ENCODE data around the gene REN. TPM values are rescaled to one million over a fixed set of nuclear protein-coding genes. Genes with fewer than 3 reads are reported as not detected.

REN gene
- total RNA-seq, 1 donor from 2014 or later = not detected

DNA sequence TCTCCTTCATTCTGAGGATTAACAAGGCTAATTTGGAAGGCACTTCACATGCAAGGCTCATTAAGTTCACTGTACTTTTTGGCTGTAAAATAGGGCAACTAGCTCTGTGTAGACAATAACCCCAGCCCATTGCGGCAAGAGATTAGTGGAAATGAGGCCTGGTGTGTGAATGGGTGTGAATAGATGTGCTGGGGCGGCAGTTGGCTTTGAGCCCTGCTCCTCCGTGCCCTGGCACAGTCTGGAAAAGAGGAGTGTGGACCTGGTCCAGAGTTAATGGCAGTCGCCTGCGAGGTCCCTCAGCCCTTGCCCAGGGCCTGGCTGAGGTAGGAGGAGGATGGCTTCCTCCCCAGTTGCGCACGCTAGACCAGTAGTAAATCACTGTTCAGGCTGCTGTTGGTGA is 25.3 kb upstream of the REN start:
- no peak for DNase-seq (ENCODE audit: low read depth, low spot score)

DNA sequence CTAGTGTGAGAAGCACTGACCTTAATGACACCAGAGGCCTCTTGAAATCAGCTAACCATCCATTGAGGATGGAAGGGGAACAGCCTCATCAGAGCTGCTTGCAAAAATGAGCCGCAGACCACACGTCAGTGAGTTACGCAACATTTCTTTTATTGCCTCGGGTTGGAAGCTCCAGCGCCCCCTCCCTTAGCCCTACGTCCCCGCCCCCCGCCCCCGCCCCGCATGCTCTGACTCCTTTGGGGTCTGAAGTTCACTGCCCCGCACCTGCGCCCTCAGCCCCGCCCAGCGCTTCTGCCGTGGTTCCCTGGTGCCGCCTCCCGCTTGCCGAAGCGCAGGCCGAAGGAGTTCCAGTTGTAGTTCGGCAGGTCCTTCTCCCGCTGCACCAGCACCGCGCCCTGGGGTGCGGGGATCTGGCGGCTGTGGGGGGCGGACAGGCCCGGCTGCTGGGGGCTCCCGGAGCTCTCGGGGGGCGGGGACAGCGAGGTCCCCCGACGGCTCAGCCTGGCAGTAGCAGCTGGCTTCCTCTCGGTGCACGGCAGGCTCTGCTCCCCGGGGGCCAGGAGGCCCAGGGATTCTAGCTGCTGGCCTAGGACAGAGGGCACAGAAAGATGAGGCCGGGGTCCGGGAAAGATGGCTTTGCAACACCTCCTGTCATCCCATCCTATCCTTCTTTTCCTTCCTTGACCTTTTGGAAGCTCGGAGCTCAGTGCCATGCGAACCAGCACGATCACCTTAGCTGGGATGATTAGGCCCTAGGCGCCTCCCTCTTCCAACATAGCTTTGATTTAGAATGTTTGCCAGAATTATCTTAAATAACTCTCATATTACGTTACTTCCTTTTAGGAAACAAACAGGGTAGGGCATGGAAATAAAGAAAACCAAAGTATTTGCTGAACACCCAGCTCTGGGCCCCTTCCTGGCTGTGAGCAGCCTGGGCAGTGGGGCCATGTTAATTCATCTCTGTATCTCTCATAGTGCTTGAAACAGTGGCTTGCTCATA is 24.4 kb upstream of the REN start:
- DNase-seq (ENCODE audit: low read depth, low spot score) = peak; percentile 64

DNA sequence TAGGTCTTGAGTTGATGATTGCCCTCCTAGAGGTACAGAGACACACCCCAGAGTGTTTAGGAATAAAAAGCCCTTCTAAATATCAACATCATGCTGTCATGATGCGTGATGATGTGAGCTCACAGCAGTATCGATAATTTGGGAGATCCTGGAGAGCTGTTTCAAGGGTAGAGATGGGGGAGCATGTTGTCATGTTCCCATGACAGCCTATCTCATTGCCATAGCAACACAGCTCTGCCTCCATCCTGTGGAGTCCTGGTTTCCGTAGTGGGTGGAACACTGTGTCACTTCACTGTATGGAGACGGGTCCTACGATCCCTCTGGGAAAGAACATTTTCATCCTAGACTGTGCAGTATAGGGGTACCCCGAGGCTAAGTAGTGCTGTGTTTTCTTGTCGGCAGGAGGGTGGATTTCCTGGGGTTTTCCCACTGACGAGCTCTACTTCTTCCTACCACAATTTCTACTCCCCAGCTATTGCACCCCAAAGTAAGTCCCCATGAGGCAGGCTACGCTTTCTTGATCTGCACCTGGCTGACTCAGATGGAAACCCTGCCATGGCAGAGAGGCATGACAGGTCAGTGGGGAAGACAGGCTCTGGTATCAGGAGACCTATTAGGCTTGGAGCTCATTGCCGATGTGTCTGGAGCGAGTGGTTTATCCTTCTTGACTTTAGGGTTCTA is 23.0 kb upstream of the REN start:
- no peak for DNase-seq (ENCODE audit: low read depth, low spot score)

DNA sequence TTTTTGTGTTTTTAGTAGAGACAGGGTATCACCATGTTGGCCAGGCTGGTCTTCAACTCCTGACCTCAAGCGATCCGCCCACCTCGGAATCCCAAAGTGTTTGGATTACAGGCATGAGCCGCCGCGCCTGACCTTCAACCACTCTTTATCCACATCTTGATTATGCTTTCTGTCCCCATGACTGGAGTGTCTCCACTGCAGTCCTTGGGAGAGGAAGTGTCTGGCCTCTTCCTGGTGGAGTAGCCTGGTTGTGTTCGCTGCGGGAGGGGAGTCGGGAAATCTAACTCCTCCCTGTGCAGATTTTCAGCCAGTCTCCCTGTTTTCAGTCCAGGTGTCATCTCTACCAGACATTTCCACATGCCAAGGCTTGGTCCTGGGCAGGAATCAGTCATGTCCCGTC is 20.5 kb upstream of the REN start:
- no peak for DNase-seq (ENCODE audit: low read depth, low spot score)

DNA sequence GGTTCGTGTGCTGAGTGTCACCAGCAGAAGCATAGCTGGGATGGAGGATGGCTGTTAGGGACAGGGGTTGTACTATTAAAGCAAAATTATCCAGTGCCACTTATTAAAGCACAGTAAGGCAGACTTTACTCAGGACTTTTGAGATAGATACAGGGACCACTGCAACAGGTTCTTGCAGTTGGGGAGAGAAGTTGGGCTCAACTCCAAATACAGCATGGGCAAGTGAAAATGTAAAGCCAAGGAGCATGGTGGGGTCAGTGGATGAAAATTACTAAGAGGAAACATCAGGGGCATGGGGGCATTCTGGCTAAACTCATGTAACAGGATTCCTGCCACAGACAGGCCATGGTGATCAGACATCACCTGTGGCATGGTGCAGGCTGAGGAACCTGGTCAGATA is 15.0 kb upstream of the REN start:
- DNase-seq (ENCODE audit: low read depth, low spot score) = no peak

DNA sequence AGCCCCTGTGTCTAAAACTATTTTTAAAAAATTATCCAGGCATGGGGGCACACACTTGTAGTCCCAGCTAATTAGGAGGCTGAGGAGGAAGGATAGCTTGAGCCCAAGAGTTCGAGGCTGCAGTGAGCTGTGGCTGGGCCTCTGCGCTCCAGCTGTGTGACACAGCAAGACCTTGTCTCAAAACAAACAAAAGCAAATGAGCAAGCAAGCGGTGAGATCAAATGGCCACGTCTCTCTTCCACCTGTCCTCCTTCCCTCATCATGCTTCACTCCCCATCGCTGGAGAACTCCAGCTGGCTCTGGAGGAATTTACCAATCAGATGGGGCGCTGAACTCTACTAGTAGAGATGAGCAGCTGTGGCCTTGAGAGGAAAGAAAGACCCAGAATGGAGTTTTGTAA is 14.0 kb upstream of the REN start:
- DNase-seq (ENCODE audit: low read depth, low spot score) = no peak

DNA sequence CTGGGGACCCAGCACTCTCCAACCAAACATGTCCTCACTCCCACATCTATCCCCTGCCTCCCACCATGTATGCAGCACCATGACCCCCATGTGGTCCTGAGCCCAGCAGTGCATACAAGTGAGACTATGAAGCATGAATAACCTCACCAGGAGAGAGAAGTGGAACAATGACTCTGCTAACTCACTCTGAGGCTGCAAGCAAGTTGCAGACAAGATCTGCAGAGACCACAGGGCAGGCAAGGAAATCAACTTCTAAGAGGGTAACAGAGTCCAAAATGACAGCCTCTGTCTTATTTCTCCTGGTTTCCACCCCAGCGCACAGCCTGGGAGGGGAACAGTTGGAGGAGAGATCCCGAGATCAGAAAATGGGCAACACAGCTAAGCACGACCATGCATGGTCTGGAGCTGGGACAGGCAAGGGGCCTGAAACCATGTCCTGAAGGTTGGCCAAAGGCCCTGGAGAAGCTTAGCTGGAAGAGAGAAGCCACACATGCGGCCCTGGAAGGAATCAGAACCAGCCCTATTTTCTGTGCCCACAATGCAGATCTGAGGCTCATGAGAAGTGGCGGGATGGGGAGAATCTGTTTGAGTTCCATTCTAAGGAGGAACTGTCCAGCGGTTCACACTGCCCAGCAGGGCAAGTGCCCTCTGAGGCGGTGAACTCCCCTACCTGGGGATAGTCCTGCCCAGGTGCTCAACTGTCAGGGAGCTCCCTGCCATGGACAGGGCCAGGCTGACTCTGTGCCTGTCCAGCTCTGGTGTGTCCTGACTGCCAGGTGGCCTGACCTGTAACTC is 12.5 kb upstream of the REN start:
- no peak for DNase-seq (ENCODE audit: low read depth, low spot score)

DNA sequence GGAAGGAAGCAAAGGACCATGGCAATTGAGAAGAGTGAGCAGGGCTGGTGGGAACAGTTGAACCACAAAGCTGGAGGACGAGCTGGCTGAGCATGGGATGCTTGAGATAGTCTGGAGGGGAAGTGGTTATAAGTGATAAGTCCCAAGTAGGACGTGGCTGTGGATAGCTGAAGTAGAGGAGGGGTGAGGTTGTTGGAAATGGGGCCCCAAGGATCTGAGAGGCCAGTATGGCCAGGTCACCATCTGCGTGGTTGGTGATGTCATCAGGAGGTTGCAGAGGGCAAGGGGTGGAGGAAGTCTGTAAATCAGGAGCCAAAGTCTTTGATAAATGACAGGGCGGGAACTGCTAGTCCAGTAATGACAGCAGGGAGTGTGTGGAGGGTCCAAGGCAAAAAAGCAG is 11.0 kb upstream of the REN start:
- no peak for DNase-seq (ENCODE audit: low read depth, low spot score)

DNA sequence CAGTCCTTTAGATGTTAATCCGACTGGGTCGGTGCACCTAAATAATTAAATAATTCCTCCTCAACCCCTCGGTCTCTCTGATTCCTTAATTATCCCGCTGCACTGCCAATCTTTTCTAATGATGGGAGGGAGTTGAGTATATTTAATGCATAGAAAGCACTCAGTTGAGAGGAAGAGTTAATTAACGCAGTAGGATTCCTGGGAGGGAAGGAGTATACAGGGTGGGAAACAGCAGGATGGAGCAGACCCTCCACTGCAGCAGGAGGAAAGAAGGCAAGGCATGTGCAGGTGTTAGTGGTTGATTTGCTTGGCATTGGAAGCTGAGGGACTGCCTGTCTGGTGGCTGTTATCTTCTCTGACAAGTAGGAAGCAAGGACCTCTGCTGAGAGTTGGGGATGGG is 9.9 kb upstream of the REN start:
- DNase-seq (ENCODE audit: low read depth, low spot score) = no peak

DNA sequence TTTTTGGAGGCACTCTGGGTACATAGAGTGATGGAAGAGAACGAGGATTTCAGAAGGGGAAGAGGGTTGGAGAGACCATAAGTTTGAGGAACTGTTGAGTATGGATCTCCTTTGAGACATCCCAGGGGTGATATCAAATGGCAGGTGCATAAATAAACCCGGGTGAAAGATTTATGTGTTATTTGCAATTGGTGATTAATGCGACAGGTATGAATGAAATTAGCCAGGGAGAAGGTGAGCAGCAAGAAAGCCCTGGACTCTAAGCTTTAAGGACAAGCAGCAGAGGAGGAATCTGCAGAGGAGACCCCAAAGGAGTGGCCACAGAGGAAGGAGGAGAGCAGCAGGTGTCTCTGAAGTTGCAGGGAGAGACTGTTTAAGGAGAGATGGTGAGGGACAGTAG is 8.8 kb upstream of the REN start:
- DNase-seq (ENCODE audit: low read depth, low spot score) = no peak

DNA sequence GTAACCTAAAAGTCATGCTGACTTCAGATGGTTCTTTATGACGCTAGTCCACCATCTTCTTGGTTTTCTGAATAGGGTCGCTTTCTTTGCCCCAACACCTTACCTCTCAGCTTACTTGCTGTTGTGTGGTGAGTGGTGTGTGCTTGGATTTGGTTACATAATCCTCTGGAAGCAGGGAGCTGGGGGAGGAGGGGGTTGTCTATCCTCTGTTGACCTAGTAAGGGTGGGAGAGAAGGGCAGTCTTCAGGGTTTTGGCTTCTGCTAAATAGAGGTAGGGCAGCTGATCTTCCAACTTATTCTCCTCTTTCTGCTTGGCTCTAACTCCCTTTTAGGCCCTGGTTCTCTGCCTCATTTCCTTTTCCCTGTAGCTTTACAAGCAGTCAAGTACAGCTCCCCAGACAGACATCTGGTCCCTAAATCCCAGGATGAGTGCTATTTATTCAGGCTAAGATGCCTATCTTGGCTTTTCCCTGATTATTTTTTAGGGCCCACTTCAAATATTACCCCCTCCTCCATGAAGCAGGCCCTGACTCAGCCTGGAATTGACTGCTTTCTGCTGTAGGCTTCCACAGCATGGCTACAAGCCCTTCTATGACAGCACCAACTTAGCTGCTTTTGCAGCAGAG is 6.4 kb upstream of the REN start:
- DNase-seq (ENCODE audit: low read depth, low spot score) = no peak

DNA sequence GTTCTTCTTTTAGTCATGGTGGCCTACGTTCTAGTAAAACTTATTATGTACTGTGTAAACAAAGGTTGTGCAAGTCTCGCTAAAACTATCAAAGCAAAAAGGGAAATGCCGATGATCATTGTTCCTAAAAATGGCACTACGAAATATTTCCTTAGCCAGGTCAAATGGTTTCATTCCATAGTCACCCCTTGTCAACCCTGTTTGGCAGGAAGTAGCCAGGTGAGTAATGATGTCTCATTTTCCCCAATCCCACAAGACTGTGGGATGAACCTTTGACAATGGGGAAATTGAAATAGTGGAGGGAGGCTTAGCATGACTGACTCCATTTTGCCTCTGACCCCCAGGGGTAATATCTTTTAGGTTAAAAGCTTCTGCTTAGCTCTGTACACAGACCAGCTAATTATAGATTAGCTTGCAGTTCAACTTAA is 5.6 kb upstream of the REN start:
- DNase-seq (ENCODE audit: low read depth, low spot score) = peak; percentile 48

DNA sequence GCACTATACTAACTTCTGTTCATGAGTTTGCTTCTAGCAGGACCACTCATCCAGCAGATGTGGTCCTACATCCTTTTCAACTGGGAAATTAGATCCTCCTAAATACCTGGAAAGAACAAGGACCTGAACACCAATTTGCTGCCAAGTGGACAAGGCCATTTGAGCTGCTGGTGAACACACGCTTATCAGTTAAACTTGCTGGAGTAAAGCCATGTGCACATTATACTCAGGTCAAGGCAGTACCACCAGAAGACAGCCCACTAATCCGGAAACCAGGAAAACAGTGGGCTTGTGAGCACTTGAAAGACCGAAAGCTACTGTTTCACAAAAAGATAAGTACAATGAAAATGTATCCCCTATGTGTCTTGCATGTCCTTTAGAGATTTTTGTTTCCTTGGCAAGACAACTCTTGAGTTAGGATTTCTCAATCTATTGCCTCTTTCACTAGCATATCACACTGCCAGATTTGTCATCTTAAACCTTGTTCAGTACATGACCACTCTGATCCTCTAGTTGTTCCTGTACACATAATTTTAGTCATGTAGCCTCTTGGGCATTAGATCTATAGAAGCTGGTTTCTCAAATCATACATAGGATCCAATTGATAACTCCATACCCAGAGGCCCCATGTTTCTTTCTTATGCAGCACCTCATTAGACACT is 4.5 kb upstream of the REN start:
- DNase-seq (ENCODE audit: low read depth, low spot score) = no peak

DNA sequence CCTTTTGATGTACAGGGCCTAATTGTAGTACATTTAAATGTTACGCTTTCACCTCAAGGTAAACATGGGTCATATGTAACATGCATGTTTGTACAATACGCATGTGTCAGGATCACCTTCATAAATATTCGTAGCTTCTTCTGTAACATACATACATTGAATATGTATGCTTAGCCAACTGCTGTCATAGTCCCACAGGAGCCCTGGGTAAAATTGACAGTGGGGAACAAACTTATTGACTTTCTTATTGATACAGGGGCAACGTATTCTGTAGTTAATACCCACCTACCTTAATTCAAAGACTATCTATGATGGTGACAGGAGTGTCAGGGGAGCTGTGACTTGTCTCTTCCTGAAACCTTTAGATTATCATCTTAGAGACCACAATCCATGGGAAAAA is 3.7 kb upstream of the REN start:
- DNase-seq (ENCODE audit: low read depth, low spot score) = no peak

DNA sequence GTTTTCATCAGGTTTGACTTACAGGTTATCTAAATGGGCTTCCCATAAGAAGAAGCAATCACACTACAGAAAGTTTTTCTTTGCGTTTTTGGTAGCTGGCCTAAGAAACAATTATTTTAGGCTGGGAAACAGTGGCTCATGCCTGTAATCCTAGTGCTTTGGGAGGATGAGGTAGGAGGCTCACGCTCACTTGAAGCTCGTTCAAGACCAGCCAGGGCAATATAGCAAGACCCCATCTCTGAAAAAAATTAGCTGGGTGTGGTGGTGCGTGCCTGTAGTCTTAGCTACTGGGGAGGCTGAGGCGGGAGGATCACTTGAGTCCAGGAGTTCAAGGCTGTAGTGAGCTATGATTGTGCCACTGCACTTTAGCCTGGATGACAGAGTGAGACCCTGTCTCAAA is 1.6 kb upstream of the REN start:
- DNase-seq (ENCODE audit: low read depth, low spot score) = no peak

DNA sequence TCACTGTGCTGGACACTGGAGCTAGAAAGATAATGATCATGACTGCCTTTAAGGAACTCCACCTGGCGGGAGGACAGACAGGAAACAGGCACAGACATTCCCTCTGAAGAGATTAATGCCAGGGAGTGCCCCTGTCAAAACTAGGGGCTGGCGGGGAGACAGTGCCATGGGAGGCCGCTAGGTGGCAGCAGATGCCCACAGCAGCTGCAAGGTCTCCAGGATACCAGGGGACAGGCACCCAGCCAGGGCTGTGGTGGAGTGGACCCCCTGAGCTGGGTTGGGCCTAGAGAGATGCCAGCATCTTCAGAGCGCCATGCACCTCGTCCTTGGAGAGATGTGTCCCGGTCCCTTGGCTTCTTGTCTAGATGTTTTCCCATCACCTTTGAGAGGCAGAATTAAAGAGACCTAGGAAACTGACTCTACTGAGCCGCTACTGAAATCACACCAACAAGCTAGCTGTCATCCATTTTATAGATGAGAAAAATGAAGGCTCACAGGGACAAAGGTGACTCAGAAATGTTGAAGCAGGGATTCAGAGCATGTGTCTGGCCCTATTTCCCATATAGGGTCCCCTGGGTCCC is 3.6 kb downstream of the REN start:
- DNase-seq (ENCODE audit: low read depth, low spot score) = no peak

DNA sequence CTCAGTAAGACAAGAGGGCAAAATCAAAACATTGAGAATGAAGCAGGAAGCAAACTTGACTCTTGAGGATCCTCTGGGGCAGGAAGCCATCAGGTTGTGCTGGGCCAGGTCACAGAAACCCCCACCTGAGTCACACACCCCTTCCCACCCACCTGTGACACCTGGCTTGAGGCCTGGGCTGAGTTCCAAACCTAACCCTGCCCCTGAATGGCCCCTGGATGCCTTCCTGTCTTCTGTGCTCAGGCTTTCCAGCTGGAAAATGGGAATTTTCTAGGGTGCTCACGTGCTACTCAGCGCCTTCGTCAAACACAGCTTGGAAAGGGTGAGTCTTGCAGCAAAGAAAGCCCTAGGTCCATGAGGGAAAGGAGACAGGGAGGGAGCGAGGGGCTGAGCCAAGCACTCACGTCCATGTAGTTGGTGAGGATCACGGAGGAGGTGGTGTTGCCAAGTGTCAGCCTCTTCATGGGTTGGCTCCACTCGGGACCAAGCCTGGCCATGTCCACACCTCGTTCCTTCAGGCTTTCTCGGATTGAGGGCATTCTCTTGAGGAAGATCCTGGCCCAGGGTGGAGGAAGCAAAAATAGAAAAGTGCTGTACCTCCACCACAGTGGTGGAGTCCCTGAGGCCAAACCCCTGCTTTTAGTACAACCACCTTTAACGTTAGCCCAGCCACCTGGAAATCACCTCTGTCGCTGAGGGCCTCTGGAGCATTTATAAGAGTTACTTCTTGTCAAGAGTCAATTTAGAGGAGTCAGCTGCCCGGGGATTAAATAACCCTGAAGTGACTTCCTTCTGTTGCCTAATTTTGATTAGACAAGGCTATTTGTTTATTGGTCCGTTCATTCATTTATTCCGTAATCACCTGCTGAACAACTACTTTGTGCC is 4.3 kb downstream of the REN start:
- DNase-seq (ENCODE audit: low read depth, low spot score) = no peak

DNA sequence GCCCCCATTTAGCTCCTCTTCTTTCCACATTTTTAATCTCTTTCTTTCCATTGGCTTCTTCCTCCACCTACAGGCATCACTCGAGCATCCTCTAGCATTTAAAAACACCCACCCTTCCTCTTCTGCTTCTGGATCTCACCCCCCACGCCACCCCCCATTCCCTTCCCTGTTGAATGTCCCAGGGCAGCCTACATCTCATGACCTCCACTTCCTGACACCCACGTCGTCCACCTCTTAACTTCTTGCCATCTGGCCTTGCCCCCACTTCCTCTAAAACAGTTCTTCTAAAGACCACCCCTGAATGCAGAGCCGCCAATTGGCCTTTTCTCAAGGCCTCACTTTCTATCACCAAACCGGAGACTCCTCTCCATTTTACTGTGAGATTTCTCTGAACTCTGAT is 8.2 kb downstream of the REN start:
- DNase-seq (ENCODE audit: low read depth, low spot score) = no peak

DNA sequence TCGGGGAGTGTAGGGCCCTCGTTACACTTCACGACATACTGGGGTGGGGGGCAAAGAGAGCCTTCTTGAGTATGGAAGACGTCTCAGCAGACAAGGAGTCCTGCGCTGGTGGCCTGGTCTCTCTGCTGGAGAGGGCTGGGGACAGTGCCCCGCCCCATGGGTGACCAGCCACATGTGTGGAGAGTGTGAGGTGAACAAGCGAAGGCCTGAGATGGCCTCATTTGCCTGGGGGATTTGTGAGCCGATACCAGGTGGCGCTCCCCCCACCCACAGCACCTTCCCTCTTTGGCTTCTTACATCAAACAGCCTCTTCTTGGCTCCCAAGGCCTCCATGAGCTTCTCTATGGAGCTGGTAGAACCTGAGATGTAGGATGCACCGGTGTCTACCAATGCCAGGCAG is 10.3 kb downstream of the REN start:
- DNase-seq (ENCODE audit: low read depth, low spot score) = no peak

All from pulmonary artery endothelial cell (primary cell).